ENCODE measurements around the gene PTPRO.

PTPRO gene

DNA sequence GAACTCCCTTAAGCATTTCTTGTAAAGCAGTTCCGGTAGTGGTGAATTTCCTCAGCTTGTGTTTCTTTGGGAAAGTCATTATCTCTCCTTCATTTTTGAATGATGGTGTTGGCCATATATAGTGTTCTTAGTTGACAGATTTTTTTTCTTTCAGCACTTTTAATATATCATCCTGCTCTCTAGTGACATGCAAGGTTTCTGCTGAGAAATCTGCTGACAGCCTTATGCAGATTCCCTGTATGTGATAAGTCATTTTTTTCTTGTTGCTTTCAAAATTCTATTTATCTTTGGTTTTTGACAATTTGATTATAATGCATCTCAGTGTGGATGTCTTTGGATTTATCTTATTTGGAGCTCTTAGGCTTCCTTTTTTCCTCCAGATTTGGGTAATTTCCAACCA lies 135.7 kb downstream of the PTPRO start:
- TF ChIP-seq, protein P1, sequence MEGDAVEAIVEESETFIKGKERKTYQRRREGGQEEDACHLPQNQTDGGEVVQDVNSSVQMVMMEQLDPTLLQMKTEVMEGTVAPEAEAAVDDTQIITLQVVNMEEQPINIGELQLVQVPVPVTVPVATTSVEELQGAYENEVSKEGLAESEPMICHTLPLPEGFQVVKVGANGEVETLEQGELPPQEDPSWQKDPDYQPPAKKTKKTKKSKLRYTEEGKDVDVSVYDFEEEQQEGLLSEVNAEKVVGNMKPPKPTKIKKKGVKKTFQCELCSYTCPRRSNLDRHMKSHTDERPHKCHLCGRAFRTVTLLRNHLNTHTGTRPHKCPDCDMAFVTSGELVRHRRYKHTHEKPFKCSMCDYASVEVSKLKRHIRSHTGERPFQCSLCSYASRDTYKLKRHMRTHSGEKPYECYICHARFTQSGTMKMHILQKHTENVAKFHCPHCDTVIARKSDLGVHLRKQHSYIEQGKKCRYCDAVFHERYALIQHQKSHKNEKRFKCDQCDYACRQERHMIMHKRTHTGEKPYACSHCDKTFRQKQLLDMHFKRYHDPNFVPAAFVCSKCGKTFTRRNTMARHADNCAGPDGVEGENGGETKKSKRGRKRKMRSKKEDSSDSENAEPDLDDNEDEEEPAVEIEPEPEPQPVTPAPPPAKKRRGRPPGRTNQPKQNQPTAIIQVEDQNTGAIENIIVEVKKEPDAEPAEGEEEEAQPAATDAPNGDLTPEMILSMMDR (conservative IDR thresholded peaks at IDR 0.05; ENCODE audit: low read depth, low read length) = no peak
- H3K4me3 ChIP-seq (ENCODE audit: low read length) = no peak overlapping the region
- DNase-seq (ENCODE audit: low read depth) = no peak

GRCh38 chr12:15468911-15469310 lies 146.6 kb downstream of the PTPRO start:
- TF ChIP-seq, protein P1 (conservative IDR thresholded peaks at IDR 0.05; ENCODE audit: low read depth, low read length) = no peak
- DNase-seq (ENCODE audit: low read depth) = no peak

DNA sequence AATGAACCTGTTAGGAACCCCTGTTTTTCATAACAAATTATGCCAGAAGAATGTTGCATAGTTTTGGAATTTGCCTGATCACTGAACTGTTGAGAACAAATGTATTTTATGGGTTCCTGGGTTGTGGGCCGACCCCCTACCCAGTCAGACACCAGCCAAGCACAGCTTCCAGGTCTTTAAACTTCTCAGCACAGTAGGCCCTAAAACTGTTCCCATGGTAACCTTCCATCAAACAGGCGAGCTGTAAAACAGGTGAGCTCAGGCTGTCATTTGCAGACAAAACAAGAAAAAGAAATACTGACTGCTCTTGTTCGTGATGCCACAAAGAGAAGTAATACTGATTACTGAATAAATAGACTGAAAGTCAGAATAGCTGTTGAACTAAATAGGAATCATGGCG lies 147.0 kb downstream of the PTPRO start:
- TF ChIP-seq, protein P1 (conservative IDR thresholded peaks at IDR 0.05; ENCODE audit: low read depth, low read length) = no peak
- H3K4me3 ChIP-seq (ENCODE audit: low read length) = no peak overlapping the region
- DNase-seq (ENCODE audit: low read depth) = no peak

More at GRCh38 chr12:15468911-15469310, 146.6 kb downstream of the PTPRO start:
- H3K4me3 ChIP-seq (ENCODE audit: low read length) = no peak overlapping the region

DNA sequence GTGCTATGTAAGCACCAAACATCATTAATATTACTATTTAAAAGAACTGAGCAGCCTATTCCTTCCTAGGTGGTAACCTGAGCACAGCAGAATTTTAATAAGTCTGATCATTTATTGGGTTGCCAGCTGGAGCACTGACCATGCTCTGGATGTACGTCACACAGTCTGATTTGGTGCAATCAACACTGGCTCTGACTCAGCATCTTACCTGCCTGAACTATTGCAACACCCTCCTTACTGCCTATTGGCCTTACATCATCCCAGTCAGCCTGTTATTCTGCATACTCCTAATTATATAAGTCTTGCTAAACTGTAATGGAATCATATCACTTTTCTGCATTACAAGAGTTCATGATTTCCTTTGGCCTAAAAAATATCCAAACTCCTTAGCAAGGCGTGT lies 149.7 kb downstream of the PTPRO start:
- no peak overlapping the region for H3K4me3 ChIP-seq (ENCODE audit: low read length)
- DNase-seq (ENCODE audit: low read depth) = no peak
- TF ChIP-seq, protein P1 (conservative IDR thresholded peaks at IDR 0.05; ENCODE audit: low read depth, low read length) = no peak

DNA sequence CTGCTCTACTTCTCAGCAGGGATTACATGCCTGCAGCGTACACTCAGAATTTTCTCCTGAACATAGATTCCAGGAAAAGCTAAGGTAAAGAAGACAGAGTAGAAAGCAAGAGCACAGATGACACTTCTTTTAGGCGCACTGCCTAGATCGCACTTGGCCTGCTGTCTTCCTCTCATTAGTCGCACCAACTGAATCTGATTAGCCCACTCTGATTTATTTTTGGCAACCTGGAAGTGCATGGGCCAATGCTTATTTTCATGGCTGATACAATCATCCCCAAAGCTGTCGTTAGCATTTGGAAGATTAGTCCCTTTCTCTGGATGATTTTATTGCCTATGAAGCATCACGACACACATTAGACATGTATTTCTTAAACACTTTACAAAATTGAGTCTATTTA lies 152.5 kb downstream of the PTPRO start:
- no peak overlapping the region for H3K4me3 ChIP-seq (ENCODE audit: low read length)
- DNase-seq (ENCODE audit: low read depth) = no peak
- TF ChIP-seq, protein P1 (conservative IDR thresholded peaks at IDR 0.05; ENCODE audit: low read depth, low read length) = no peak

- TF ChIP-seq, protein P1 (conservative IDR thresholded peaks at IDR 0.05; ENCODE audit: low read depth, low read length) = no peak
- DNase-seq (ENCODE audit: low read depth) = no peak
- no peak overlapping the region for H3K4me3 ChIP-seq (ENCODE audit: low read length)
Observed at GRCh38 chr12:15477761-15478160, 155.5 kb downstream of the PTPRO start.

DNA sequence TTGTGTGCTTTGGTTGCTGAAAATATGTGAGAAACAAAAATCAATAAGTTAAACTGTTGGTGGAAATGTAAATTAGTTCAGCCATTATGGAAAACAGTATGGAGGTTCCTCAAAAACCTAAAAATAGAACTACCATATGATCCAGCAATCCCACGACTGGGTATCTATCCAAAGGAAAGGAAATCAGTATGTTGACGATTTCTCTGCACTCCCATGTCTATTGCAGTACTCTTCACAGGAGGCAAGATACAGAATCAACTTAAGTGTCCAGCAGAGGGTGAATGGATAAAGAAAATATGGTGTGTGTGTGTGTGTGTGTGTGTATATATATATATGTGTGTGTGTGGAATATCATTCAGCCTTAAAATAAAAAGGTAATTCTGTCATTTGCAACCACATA lies 159.5 kb downstream of the PTPRO start:
- DNase-seq (ENCODE audit: low read depth) = no peak
- no peak overlapping the region for H3K4me3 ChIP-seq (ENCODE audit: low read length)
- TF ChIP-seq, protein P1 (conservative IDR thresholded peaks at IDR 0.05; ENCODE audit: low read depth, low read length) = no peak

All from retinal pigment epithelial cell (primary cell).